Astrocyte (in vitro differentiated cells and primary cell): ENCODE results near the gene TNFRSF1A.

Experiments
- EZH2 ChIP-seq: IDR thresholded peaks from 2 replicates; pipeline ENCODE4 v1.6.1; 2012; ENCODE audit warnings: mild to moderate bottlenecking, low read length, inconsistent platforms; ENCODE audit not compliant: insufficient read depth
- TF ChIP-seq, protein P1 (sequence below): IDR thresholded peaks from 2 replicates; pipeline ENCODE4 v1.5.1; 2011; ENCODE audit warnings: low read depth, mild to moderate bottlenecking, inconsistent platforms, low read length, moderate library complexity; ENCODE audit not compliant: insufficient read depth

DNA sequence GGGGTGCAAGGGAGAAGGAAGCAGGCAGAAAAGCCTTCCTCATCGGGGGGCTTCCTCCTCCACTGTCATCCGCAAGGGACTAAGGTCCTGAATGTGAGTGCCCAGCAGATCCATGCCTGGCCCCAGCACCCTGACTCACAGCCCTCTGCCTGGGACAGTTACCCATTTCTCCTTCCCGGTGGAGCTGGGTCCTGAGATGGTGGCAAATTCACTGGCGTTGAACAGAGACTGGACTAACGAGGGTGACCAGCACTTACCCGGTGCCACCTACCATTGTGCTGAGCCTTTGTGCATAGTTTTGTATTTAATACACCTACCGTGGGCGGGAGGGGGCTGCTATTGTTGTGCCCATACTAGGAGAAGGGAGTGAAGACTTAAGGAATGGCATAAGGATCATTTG is 62.2 kb downstream of the TNFRSF1A start:
- TF ChIP-seq, protein P1, sequence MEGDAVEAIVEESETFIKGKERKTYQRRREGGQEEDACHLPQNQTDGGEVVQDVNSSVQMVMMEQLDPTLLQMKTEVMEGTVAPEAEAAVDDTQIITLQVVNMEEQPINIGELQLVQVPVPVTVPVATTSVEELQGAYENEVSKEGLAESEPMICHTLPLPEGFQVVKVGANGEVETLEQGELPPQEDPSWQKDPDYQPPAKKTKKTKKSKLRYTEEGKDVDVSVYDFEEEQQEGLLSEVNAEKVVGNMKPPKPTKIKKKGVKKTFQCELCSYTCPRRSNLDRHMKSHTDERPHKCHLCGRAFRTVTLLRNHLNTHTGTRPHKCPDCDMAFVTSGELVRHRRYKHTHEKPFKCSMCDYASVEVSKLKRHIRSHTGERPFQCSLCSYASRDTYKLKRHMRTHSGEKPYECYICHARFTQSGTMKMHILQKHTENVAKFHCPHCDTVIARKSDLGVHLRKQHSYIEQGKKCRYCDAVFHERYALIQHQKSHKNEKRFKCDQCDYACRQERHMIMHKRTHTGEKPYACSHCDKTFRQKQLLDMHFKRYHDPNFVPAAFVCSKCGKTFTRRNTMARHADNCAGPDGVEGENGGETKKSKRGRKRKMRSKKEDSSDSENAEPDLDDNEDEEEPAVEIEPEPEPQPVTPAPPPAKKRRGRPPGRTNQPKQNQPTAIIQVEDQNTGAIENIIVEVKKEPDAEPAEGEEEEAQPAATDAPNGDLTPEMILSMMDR, result no peak
- no peak for TF ChIP-seq EZH2
